ENCODE data around the gene SLC16A13.
"Not testable (repeated sequence)": the region's sequence is repeated elsewhere in the genome, so short reads cannot be mapped to it uniquely, and the experiment has no call there.

The SLC16A13 gene

GRCh38 chr17:7029096-7029495, 6.7 kb upstream of the SLC16A13 start:
- DNase-seq (ENCODE audit: low read depth) = no peak

- peak; percentile 37 for DNase-seq (ENCODE audit: low read depth)
Measured at GRCh38 chr17:7029659-7030058, 6.2 kb upstream of the SLC16A13 start.

- no peak for DNase-seq (ENCODE audit: low read depth)
Measured at GRCh38 chr17:7034955-7035590, 742 bp upstream of the SLC16A13 start.

- no peak for DNase-seq (ENCODE audit: low read depth)
Measured at GRCh38 chr17:7038025-7038862, 2.4 kb downstream of the SLC16A13 start.

GRCh38 chr17:7039832-7040231, 4.0 kb downstream of the SLC16A13 start:
- DNase-seq (ENCODE audit: low read depth) = no peak

- no peak for DNase-seq (ENCODE audit: low read depth)
Measured at GRCh38 chr17:7041607-7042500, 6.0 kb downstream of the SLC16A13 start.

GRCh38 chr17:7042501-7043181, 6.8 kb downstream of the SLC16A13 start:
- DNase-seq (ENCODE audit: low read depth) = peak; percentile 28

GRCh38 chr17:7043182-7043496, 7.3 kb downstream of the SLC16A13 start:
- DNase-seq (ENCODE audit: low read depth) = no peak

GRCh38 chr17:7043497-7044198, 7.8 kb downstream of the SLC16A13 start, which contains the start of gene SLC16A11:
Gene SLC16A11 (minus strand): TSS chr17:7044092. CDS start chr17:7043513, 579 bp downstream.
- no peak for DNase-seq (ENCODE audit: low read depth)

GRCh38 chr17:7045492-7046126, 9.8 kb downstream of the SLC16A13 start:
- peak; percentile 34 for DNase-seq (ENCODE audit: low read depth)

- DNase-seq (ENCODE audit: low read depth) = no peak
Measured at GRCh38 chr17:7046127-7046724, 10.4 kb downstream of the SLC16A13 start.

- peak; percentile 73 for DNase-seq (ENCODE audit: low read depth)
Measured at GRCh38 chr17:7046725-7047397, 11.0 kb downstream of the SLC16A13 start.

GRCh38 chr17:7047566-7047965, 11.8 kb downstream of the SLC16A13 start:
- DNase-seq (ENCODE audit: low read depth) = no peak

GRCh38 chr17:7048968-7049367, 13.2 kb downstream of the SLC16A13 start:
- no peak for DNase-seq (ENCODE audit: low read depth)

- not testable (repeated sequence) for DNase-seq (ENCODE audit: low read depth)
Measured at GRCh38 chr17:7050583-7050982, 14.8 kb downstream of the SLC16A13 start.

- DNase-seq (ENCODE audit: low read depth) = no peak
Measured at GRCh38 chr17:7056386-7056785, 20.6 kb downstream of the SLC16A13 start.

- DNase-seq (ENCODE audit: low read depth) = no peak
Measured at GRCh38 chr17:7058831-7059447, 23.1 kb downstream of the SLC16A13 start.

- DNase-seq (ENCODE audit: low read depth) = no peak
Measured at GRCh38 chr17:7060165-7060891, 24.5 kb downstream of the SLC16A13 start.

All from T follicular helper cell (primary cell).